ENCODE data around the gene MRE11.
"Not testable (repeated sequence)": the region's sequence is repeated elsewhere in the genome, so short reads cannot be mapped to it uniquely, and the experiment has no call there.

The MRE11 gene

GRCh38 chr11:94507485-94507884 lies 13.8 kb upstream of the MRE11 start:
- no peak for DNase-seq (ENCODE audit: extremely low read depth in 1 of 2, low read depth in 1 of 2)

DNA sequence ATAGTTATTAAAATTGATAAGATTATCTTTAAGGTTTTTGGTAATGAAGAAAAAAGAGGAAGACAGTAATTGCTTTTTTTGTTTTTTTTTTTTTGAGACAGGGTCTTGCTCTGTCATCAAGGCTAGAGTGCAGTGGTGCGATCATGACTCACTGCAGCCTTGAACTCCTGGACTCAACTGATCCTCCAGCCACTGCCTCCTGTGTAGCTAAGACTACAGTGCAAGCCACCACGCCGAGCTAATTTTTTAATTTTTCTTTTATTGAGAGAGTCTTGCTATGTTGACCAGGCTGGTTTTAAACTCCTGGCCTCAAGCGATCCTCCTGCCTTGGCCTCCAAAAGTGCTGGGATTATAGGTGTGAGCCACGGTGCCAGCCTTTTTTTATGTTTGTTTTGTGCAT lies 12.9 kb upstream of the MRE11 start:
- not testable (repeated sequence) for DNase-seq (ENCODE audit: extremely low read depth in 1 of 2, low read depth in 1 of 2)

GRCh38 chr11:94504689-94505293 lies 11.1 kb upstream of the MRE11 start:
- no peak for DNase-seq (ENCODE audit: extremely low read depth in 1 of 2, low read depth in 1 of 2)

DNA sequence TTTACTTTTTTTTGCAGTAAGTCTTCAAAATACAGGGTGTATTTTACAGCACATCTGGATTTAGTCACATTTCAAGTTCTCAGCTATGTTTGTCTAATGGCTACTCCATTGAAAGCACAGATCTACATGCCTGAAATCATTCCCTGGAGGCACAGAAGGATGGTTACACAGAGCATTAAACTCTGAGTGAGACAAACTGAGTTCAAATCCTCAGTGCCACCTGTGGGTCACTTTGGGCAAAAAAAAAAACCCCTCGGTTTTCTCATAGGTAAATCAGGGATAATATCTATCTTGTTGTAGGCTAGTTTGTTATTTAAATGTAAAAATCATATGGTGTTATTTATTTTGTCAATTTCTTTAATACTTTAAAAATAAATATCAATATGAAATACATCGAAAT lies 7.9 kb upstream of the MRE11 start:
- DNase-seq (ENCODE audit: extremely low read depth in 1 of 2, low read depth in 1 of 2), result no peak

- no peak for DNase-seq (ENCODE audit: extremely low read depth in 1 of 2, low read depth in 1 of 2)
Measured at GRCh38 chr11:94500181-94500580, 6.5 kb upstream of the MRE11 start.

GRCh38 chr11:94494126-94494680 lies 559 bp upstream of the MRE11 start:
- DNase-seq (ENCODE audit: extremely low read depth in 1 of 2, low read depth in 1 of 2), result no peak

- no peak for DNase-seq (ENCODE audit: extremely low read depth in 1 of 2, low read depth in 1 of 2)
Measured at GRCh38 chr11:94486068-94486467, 7.6 kb downstream of the MRE11 start.

GRCh38 chr11:94481342-94481741 lies 12.3 kb downstream of the MRE11 start:
- DNase-seq (ENCODE audit: extremely low read depth in 1 of 2, low read depth in 1 of 2), result no peak

DNA sequence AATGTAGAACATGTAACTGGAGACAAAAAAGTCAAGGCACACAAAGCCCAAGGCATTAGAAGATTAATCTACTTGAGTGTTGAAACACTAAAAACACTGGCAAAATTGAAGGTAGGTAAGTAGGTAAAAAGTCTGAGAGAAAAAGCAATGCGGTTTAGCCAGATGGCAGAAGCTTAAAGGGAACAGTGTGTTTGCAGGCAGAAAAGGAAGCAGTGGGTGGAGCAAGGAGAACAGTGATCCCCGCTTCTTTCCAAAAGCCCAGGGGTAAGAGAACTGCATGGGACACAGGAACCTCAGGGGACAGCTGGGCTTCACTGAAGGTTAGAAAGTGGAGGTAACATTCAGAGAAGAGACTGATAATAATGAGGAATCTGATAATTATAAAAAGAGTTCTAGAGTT lies 16.0 kb downstream of the MRE11 start:
- DNase-seq (ENCODE audit: extremely low read depth in 1 of 2, low read depth in 1 of 2), result no peak

- DNase-seq (ENCODE audit: extremely low read depth in 1 of 2, low read depth in 1 of 2), result peak in 1 of 2 donors; percentile 4
Measured at GRCh38 chr11:94472916-94473799, 20.5 kb downstream of the MRE11 start.

DNA sequence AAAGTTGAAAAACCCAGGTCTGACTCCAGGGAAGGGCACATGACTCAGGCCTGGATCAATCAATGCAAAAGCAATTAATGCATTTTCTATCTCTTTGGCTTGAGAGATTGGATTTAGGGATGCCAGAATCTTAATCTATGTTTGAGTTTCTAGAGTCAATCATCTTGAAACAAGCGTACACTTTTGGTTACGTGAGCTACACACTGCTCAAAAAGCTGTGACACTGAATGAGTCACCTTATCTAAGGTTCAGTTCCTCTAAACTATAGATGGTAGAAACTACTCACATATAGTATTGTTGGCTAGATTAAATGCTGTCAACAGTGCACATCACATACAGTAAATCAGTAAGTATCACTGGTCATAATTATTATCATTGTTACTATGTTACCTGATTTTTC lies 24.2 kb downstream of the MRE11 start:
- DNase-seq (ENCODE audit: extremely low read depth in 1 of 2, low read depth in 1 of 2), result no peak

DNA sequence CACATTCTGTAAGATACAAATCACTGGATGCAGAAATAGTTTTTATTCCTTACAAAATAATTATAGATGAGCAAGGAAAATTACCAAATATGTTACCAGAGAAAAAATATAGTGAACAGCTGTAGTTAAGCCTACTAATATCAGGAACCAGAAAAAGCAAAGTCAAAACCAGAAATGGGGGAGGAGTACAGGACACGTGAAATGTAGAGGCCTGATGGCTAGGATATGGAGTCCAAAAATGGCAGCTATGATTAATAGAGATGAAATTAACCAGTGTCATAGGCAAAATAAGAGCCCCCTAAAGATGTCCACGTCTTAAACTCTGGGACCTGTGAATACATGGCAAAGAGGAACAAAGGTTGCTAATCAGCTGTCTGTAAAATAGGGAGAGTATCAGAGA lies 34.1 kb downstream of the MRE11 start:
- DNase-seq (ENCODE audit: extremely low read depth in 1 of 2, low read depth in 1 of 2), result no peak

GRCh38 chr11:94457118-94458029 lies 36.3 kb downstream of the MRE11 start:
- no peak for DNase-seq (ENCODE audit: extremely low read depth in 1 of 2, low read depth in 1 of 2)

- DNase-seq (ENCODE audit: extremely low read depth in 1 of 2, low read depth in 1 of 2), result no peak
Measured at GRCh38 chr11:94455861-94456260, 37.8 kb downstream of the MRE11 start.

GRCh38 chr11:94454301-94454700 lies 39.3 kb downstream of the MRE11 start:
- DNase-seq (ENCODE audit: extremely low read depth in 1 of 2, low read depth in 1 of 2), result no peak

DNA sequence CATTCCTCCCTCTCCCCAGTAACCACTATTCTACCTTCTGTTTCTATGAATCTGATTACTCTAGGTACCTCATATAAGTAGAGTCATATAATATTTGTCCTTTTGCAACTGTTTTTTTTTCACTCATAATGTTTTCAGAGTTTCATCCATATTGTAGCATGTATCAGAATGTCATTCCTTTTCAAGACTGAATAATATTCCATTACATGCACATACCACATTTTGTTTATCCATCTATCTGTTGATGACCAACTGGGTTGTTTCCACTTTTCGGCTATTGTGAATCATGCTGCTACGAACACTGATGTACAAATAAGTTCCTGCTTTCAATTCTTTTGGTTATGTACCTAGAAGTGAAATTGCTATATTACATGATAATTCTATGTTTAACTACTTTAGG lies 40.7 kb downstream of the MRE11 start:
- DNase-seq (ENCODE audit: extremely low read depth in 1 of 2, low read depth in 1 of 2), result no peak

- no peak for DNase-seq (ENCODE audit: extremely low read depth in 1 of 2, low read depth in 1 of 2)
Measured at GRCh38 chr11:94450048-94450447, 43.6 kb downstream of the MRE11 start.

- DNase-seq (ENCODE audit: extremely low read depth in 1 of 2, low read depth in 1 of 2), result no peak
Measured at GRCh38 chr11:94449437-94449836, 44.2 kb downstream of the MRE11 start.

DNA sequence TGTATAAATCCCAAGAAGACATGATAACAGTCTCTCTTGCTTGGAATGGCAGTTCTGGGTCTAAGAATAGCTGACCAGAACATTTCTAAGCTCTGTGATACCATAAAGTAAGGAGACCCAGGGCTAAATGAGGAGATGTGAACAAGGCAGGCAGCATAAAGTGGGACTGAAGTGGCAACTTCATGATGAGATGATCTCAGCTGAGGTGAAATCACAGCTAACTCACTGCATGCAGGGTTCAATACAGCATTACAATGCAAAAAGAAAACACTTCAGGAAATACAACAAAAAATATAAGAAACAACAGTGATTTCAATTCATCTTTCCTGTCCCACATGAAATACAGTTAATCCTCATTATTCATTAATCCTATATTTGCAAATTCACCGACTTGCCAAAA lies 44.6 kb downstream of the MRE11 start:
- DNase-seq (ENCODE audit: extremely low read depth in 1 of 2, low read depth in 1 of 2), result no peak

DNA sequence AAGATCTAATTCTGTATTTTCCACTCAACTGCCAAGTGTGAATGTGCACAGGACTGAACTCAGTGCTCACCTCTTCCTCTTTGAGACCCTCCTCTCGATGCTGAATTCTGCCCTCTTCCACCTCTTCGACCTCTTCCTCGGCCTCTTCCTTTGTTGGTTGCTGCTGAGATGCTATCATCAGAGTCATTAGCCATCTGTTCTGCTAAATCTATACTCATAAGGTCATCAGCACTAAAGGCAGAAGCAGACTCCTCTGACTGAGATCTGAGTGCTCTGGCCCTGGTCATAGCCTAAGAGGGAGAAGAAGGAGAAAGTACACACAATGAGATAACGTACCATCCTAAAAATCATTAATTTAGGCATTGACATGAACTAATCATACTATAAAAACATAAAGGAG lies 46.5 kb downstream of the MRE11 start:
- no peak for DNase-seq (ENCODE audit: extremely low read depth in 1 of 2, low read depth in 1 of 2)

- no peak for DNase-seq (ENCODE audit: extremely low read depth in 1 of 2, low read depth in 1 of 2)
Measured at GRCh38 chr11:94445641-94446040, 48.0 kb downstream of the MRE11 start.

Data from stimulated activated CD8-positive, alpha-beta memory T cell treated with anti-CD3 and anti-CD28 coated beads, Interleukin-7, amount 100 ng/mL, for 48 hours (primary cell).